ENCODE data around the gene ZP1. TPM values are rescaled to one million over a fixed set of nuclear protein-coding genes. Genes with fewer than 3 reads are reported as not detected.

ZP1 gene
- total RNA-seq, 1 donor from 2014 or later = not detected

DNA sequence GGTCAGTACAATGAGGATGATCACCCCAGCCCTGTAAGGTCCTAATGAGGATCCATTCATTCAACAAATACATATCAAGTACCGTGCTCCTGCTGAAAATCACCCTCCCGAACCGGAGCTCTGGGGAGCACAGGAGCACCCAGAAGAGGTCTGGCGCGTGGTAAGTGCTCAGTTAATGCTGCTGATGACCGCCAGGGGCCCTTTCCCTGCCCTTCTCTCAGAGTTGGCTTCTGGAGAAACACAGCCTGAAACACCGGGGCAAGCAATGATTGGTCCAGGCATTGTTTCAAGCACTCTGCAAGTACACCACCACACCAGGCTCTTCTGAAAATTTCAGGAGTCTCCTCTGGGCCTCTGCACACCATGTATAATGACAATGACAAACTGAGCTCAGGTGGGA is 29.2 kb upstream of the ZP1 start:
- Mint-ChIP-seq H3K9me3 (peaks cover 3% of the 10 kb centered on the region), H3K4me3 (no peak overlapping the region), H3K27me3 (peaks cover 7% of the 10 kb centered on the region), H3K4me1 (peaks cover 22% of the 10 kb centered on the region), H3K36me3 (ENCODE audit: low read depth) (peaks cover 3% of the 10 kb centered on the region), H3K27ac (no peak overlapping the region)
- DNase-seq = no peak
- intact Hi-C loops (cut with micrococcal nuclease) = loop anchor here (10.0 kb wide), 2 partner anchors 187 to 297 kb away; no protein-coding TSS in a partner anchor

GRCh38 chr11:60840470-60841430 is 26.6 kb upstream of the ZP1 start:
- intact Hi-C loops (cut with micrococcal nuclease) = loop anchor here (5.0 kb wide), 1 partner anchor 492 kb away; the partner anchor contains the start of genes DDB1 and TKFC
- H3K4me3 Mint-ChIP-seq = peak overlapping the region; percentile 95
- H3K36me3 Mint-ChIP-seq (ENCODE audit: low read depth) = peaks cover 25% of the 10 kb centered on the region
- H3K27ac Mint-ChIP-seq = peak overlapping the region; percentile 95
- H3K9me3 Mint-ChIP-seq = peaks cover 3% of the 10 kb centered on the region
- DNase-seq = no peak
- no peaks in the 10 kb centered on the region for H3K27me3 Mint-ChIP-seq
- peaks cover 35% of the 10 kb centered on the region for H3K4me1 Mint-ChIP-seq

GRCh38 chr11:60841797-60842667 is 25.3 kb upstream of the ZP1 start, which contains the start of gene CCDC86:
CCDC86 (plus strand) TSS chr11:60842113; CDS start chr11:60842125, 12 bp downstream.
- intact Hi-C loops (cut with micrococcal nuclease) = loop anchor here (1.0 to 5.0 kb wide), 3 partner anchors 65 to 490 kb away; partner anchors contain the start of genes DDB1, PRPF19, TKFC and VPS37C
- H3K36me3 Mint-ChIP-seq (ENCODE audit: low read depth) = peaks cover 30% of the 10 kb centered on the region
- DNase-seq = peak; percentile 100

DNA sequence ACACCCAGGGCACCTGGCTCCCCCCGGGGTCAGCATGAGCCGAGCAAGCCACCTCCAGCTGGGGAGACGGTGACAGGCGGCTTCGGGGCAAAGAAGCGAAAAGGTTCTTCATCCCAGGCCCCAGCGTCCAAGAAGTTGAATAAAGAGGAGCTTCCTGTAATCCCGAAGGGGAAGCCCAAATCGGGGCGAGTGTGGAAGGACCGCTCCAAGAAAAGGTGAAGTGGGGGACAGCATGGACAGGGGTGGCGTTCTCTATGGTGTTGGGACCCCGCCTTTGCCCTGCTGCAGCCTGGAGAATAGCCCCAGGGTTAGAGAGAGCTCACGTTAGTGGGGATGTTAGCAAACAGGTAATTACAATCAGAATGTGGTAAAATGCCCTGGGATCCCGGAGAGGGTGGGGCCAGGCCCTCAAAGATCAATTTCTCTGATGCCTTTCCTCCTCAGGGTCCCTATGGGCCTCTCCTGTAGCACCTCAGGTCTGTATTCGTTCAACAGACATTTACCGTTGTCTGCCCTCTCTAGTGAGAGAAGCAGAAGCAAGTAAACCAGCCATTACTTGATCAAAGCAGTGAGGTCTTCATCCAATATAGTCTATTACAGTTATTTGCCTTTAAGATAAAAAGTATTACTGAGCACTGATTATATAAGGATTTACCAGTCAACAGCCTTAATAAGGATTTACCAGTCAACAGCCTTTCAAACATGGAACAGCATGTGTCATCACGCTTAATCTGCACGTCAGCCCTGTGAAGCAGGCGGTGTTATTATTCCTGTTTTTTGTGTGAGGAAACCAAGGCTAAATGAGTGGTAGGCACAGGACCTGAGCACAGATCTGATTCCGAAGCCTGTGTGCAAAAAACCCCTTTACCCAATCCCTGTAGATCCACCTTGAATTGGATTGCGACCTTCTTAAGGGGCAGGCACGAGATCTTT is 24.4 kb upstream of the ZP1 start:
- Mint-ChIP-seq H3K36me3 (ENCODE audit: low read depth) (peaks cover 30% of the 10 kb centered on the region), H3K27me3 (no peaks in the 10 kb centered on the region), H3K27ac (peak overlapping the region; percentile 95), H3K4me3 (peak overlapping the region; percentile 95), H3K4me1 (peaks cover 34% of the 10 kb centered on the region), H3K9me3 (peaks cover 3% of the 10 kb centered on the region)
- intact Hi-C loops (cut with micrococcal nuclease) = loop anchor here (1.0 to 5.0 kb wide), 3 partner anchors 64 to 489 kb away; partner anchors contain the start of genes DDB1, PRPF19, TKFC and VPS37C
- no peak for DNase-seq

More at GRCh38 chr11:60841797-60842667, 25.3 kb upstream of the ZP1 start, which contains the start of gene CCDC86:
- Mint-ChIP-seq H3K27me3 (no peaks in the 10 kb centered on the region), H3K4me1 (peaks cover 36% of the 10 kb centered on the region), H3K4me3 (peak within 1 kb of the TSS; percentile 95), H3K27ac (peak within 1 kb of the TSS; percentile 95), H3K9me3 (peaks cover 3% of the 10 kb centered on the region)

DNA sequence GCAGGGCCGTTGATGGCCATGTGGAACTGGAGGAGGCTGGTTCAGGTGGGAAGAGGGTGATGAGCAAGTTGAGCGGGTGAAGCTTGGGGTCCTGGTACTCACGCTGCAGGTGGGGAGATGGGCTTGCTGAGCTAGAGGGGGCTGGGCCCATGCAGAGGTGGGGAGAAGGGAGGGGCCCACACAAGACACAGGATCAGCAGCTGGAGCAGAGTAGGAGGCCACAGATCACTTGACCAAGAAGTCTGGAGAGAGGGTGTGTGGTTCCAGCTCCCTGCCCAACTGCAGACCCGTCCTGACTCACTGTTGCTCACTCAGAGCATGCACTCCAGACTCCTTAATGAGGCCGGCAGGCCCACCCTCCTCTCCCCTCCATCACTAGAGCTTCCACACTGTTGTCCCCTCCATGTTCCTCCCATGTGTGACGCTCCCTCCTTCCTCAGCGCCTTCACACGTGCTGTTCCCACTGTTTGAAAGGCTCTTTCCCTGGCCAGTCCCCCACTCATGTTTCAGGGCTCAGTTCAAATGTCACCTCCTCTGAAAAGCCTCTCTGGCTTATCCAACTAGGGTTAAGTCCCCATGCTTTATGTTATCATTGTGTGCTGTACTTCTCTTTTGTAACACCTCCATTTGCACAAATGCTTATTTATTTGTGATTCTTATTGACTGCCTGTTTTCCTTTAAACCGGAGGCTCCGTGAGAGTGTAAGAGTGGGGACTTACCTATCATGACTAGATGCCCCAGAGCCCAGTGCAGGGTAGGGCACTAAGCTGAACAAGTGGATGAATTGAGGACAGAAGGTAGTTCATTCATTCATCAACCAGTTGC is 23.1 kb upstream of the ZP1 start:
- Mint-ChIP-seq H3K4me1 (peaks cover 34% of the 10 kb centered on the region), H3K27me3 (no peaks in the 10 kb centered on the region), H3K36me3 (ENCODE audit: low read depth) (peaks cover 38% of the 10 kb centered on the region), H3K9me3 (peaks cover 3% of the 10 kb centered on the region), H3K4me3 (peak overlapping the region; percentile 95), H3K27ac (peak overlapping the region; percentile 52)
- intact Hi-C loops (cut with micrococcal nuclease) = loop anchor here (5.0 kb wide), 1 partner anchor 488 kb away; the partner anchor contains the start of genes DDB1 and TKFC
- no peak for DNase-seq

DNA sequence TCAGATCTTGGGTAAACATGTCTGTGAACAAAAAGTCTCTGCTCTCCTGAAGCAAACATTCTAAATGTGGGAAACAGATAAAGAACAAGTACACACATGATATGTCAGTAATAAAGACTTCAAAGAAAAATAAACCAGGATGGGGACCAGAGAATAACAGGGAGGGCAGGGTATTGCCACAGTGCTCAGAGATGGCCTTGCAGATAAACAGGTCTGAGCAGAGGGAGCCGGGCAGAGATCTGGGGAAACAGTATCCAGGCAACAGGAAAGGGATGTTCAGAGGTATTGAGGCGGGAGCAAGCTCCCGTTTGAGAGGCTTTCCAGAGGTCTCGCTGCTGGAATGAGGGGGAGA is 22.5 kb upstream of the ZP1 start:
- intact Hi-C loops (cut with micrococcal nuclease) = loop anchor here (5.0 kb wide), 1 partner anchor 487 kb away; the partner anchor contains the start of genes DDB1 and TKFC
- Mint-ChIP-seq H3K27ac (peak overlapping the region; percentile 52), H3K4me1 (peaks cover 34% of the 10 kb centered on the region), H3K36me3 (ENCODE audit: low read depth) (peaks cover 39% of the 10 kb centered on the region), H3K4me3 (peak overlapping the region; percentile 95), H3K27me3 (no peaks in the 10 kb centered on the region), H3K9me3 (peaks cover 3% of the 10 kb centered on the region)
- no peak for DNase-seq

DNA sequence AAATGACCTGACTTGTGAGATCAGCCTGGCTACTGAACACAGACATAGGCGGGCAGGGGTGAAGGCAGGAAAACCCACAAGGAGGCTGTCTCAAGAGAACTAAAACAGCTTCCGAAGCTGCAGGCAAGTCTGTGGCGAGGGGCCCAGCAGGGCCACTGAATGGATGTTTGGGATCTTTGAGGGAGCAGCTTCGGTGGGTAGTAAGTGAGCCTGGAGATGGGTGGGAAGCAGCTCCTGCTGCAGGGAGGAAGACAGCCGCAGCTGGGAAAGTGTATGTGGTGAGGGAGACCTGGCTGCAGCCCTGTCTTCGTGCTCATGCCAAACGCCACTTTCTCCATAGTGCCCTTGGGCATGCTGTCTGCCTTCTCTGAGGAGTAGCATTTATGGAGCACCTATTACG is 22.0 kb upstream of the ZP1 start:
- intact Hi-C loops (cut with micrococcal nuclease) = no loop called here
- no peaks in the 10 kb centered on the region for H3K27me3 Mint-ChIP-seq
- peaks cover 41% of the 10 kb centered on the region for H3K36me3 Mint-ChIP-seq (ENCODE audit: low read depth)
- H3K4me1 Mint-ChIP-seq = peaks cover 34% of the 10 kb centered on the region
- no peak for DNase-seq
- H3K4me3 Mint-ChIP-seq = peak overlapping the region; percentile 95
- H3K27ac Mint-ChIP-seq = peak overlapping the region; percentile 52
- peaks cover 3% of the 10 kb centered on the region for H3K9me3 Mint-ChIP-seq

DNA sequence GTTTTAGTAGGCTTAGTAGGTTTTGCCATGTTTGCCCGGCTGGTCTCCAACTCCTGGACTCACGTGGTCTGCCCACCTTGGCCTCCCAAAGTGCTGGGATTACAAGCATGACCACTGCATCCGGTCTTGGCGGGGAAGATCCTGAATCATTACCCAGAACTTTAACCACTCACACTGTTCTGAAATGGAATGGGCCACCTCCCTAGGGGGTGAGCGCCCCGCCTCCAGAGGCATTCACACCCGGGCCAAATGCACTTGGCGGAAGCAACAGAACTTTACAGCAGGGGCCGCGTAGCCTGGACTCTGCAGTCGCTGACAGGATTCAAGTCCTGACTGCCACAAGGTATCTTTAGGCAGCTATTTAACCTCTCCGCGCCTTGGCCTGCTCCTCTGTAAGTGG is 20.1 kb upstream of the ZP1 start:
- Mint-ChIP-seq H3K4me1 (peaks cover 26% of the 10 kb centered on the region), H3K27me3 (no peaks in the 10 kb centered on the region), H3K36me3 (ENCODE audit: low read depth) (peaks cover 53% of the 10 kb centered on the region), H3K9me3 (no peaks in the 10 kb centered on the region), H3K4me3 (no peak overlapping the region), H3K27ac (no peak overlapping the region)
- intact Hi-C loops (cut with micrococcal nuclease) = no loop called here
- DNase-seq = no peak

- intact Hi-C loops (cut with micrococcal nuclease) = no loop called here
Measured at GRCh38 chr11:60847896-60848295, 19.4 kb upstream of the ZP1 start.

GRCh38 chr11:60848714-60849151 is 18.6 kb upstream of the ZP1 start:
- H3K4me1 Mint-ChIP-seq = peaks cover 21% of the 10 kb centered on the region
- no peak for DNase-seq
- no peaks in the 10 kb centered on the region for H3K9me3 Mint-ChIP-seq
- no peaks in the 10 kb centered on the region for H3K27me3 Mint-ChIP-seq
- no peak overlapping the region for H3K4me3 Mint-ChIP-seq
- intact Hi-C loops (cut with micrococcal nuclease) = no loop called here
- no peak overlapping the region for H3K27ac Mint-ChIP-seq
- peaks cover 50% of the 10 kb centered on the region for H3K36me3 Mint-ChIP-seq (ENCODE audit: low read depth)

More at GRCh38 chr11:60847896-60848295, 19.4 kb upstream of the ZP1 start:
- Mint-ChIP-seq H3K4me1 (peaks cover 26% of the 10 kb centered on the region), H3K36me3 (ENCODE audit: low read depth) (peaks cover 53% of the 10 kb centered on the region), H3K4me3 (no peak overlapping the region), H3K27ac (no peak overlapping the region), H3K27me3 (no peaks in the 10 kb centered on the region), H3K9me3 (no peaks in the 10 kb centered on the region)
- no peak for DNase-seq

DNA sequence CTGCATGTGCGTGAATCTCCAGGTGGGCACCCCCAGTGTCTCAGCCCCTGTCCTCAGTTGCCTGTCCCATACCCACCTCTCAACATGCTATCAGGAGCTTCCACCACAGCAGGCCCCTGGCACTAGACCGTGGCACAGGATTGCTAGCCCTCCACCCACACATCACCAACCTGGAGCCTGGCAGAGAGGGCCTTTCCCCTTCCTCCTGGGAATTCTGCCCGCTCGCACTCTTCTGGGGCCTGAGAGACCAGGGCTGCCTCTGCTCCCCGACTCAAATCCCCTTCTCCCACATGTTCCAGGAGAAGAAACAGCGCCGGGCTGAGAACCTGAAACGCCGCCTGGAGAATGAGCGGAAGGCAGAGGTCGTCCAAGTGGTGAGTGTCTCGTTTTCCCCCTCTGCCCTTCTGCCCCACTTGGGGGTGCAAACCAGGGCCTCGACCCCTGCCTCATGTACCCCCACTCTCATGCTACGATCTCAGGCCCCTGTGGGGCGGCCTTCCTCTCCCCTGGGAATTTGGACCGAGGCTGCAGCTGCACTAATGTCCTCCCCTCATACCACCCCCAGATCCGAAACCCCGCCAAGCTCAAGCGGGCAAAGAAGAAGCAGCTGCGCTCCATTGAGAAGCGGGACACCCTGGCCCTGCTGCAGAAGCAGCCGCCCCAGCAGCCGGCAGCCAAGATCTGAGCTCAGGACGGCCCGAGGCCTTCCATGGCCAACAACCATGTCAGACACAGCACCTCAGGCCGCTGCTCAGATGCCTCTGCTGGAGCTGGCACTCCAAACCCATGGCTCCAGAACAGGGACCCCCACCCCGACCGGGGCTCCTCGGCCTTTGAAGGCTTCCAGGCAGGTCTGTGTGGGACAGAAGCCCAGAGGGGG is 17.5 kb upstream of the ZP1 start:
- peaks cover 39% of the 10 kb centered on the region for H3K36me3 Mint-ChIP-seq (ENCODE audit: low read depth)
- no peaks in the 10 kb centered on the region for H3K9me3 Mint-ChIP-seq
- no peak overlapping the region for H3K4me3 Mint-ChIP-seq
- DNase-seq = no peak
- H3K27me3 Mint-ChIP-seq = no peaks in the 10 kb centered on the region
- no peak overlapping the region for H3K27ac Mint-ChIP-seq
- intact Hi-C loops (cut with micrococcal nuclease) = no loop called here
- H3K4me1 Mint-ChIP-seq = peaks cover 9% of the 10 kb centered on the region

Data from activated CD4-positive, alpha-beta T cell treated with anti-CD3 and anti-CD28 coated beads, Interleukin-2, amount 10 ng/mL, durations not matched to agents 24 days and 14 days (primary cell).